Stimulated activated CD8-positive, alpha-beta memory T cell treated with anti-CD3 and anti-CD28 coated beads, Interleukin-7, amount 100 ng/mL, for 4 hours (primary cell): ENCODE data around the gene OSGEP.
"Not testable (repeated sequence)": the region's sequence is repeated elsewhere in the genome, so short reads cannot be mapped to it uniquely, and the experiment has no call there.

Experiments used
- DNase-seq, 2 donors: peaks; one replicate each; pipeline ENCODE4 v3.0.0-alpha.2; 2020; ENCODE audit warnings: low read depth in 2 of 2

The OSGEP gene

DNA sequence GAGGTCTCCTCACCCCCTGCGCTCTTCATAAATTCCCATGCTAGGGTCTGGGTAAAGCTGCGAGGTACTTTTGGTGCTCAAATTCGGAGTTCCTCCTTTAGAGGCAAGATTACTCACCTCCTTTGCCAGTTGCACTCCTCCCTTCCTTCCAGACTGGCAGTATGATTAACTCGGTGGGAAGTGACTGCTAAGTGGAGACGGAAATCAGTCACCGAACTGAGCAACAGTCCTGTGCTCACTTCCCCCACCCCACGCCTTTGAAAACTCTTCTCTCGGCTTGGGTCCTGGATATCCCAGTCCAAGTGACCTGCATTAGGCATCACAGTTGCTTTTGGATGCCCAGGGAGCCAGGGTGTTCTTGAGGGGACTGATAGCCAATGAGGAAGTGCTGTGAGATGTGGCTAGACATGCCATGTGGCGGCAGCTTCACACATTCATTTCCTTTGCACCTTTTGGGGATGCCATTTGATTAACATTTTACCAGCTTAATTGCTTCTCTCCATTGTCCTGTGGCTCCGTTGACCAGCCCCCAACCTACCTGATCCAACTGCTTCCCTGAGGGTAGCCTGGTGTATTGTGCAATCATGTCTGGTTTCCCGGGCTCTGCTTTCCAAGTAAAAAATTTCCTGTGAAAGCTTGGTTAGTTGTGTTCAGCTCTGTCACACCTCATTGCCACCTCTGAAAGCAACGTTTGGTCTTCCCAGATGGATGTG is 15.4 kb upstream of the OSGEP start:
- DNase-seq = peak; percentile 38 to 50

DNA sequence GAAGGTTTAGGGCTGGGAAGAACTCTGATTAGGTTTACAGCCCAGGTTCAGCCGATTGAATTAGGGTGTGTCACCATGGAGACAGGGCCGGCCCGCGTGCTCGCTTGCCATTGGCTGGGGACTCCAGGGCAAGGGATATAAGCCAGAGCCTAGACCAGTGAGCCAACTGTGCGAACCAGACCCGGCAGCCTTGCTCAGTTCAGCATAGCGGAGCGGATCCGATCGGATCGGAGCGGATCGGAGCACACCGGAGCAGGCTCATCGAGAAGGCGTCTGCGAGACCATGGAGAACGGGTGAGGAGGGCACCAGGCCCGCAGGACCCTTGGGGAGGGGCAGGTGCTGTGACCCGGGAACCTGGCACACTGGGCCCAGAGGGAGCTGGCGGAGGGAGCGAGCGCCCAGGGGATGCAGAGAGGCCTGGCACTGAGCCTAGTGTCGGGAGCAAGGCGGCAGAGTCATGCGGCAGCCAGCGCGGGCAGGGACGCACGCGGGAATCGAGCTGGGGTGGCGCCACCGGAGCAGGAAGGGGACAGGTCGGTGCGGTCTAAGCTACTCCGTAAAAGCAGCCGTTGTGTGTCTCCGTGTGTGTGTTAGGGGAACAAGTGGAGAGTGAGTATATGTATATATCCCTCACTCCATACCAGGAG is 14.8 kb upstream of the OSGEP start, which contains the start of gene PNP:
Gene PNP, plus strand, starts transcription at position 165 of the 648 bp plus-strand sequence. Its CDS starts 119 bp downstream, at position 284.
- DNase-seq = peak; percentile 78 to 83

GRCh38 chr14:20468764-20469241 is 14.2 kb upstream of the OSGEP start:
- DNase-seq = no peak

- peak; percentile 97 for DNase-seq
Measured at GRCh38 chr14:20461225-20462141, 6.9 kb upstream of the OSGEP start, which contains the start of gene PIP4P1. Gene PIP4P1 (minus strand): TSS chr14:20461434. CDS start chr14:20461325, 109 bp downstream.

- DNase-seq = peak in 1 of 2 donors; percentile 46
Measured at GRCh38 chr14:20460458-20461224, 6.0 kb upstream of the OSGEP start.

GRCh38 chr14:20458031-20458789 is 3.6 kb upstream of the OSGEP start:
- no peak for DNase-seq

- no peak for DNase-seq
Measured at GRCh38 chr14:20456971-20457370, 2.4 kb upstream of the OSGEP start.

DNA sequence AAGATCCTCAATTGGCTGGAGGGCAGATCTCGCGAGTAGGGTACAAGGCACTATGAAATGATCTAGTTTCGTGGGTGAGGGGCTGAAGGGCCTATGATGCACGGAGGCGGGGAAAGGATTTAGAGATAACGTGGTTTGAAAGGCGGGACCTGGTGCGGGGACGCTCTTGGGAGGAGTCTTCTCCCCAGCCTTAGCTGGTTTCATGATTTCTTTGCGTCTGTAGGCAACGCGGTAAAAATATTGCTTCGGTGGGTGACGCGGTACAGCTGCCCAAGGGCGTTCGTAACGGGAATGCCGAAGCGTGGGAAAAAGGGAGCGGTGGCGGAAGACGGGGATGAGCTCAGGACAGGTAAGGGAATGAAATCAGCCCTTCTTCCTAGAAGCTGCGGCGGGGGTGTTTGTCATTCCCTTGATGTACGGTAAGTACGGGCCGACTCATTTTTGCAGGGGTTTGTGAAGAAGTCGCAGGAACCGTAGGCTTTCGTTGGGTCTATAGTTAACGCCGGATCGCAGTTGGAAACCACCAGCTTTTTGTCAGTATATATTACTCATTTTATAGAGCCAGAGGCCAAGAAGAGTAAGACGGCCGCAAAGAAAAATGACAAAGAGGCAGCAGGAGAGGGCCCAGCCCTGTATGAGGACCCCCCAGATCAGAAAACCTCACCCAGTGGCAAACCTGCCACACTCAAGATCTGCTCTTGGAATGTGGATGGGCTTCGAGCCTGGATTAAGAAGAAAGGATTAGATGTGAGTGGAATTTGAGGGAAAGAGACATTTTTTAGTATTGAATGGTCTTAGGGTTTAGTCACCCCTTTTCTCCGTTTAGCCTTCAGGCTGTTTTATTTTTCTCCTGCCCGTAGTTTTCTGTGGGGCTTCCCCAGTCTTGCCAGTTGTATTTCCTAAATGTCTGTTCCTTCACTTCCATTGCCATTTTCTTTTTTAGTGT is 1.0 kb upstream of the OSGEP start:
- peak; percentile 36 to 37 for DNase-seq

- DNase-seq = not testable (repeated sequence)
Measured at GRCh38 chr14:20452831-20453230, 1.8 kb downstream of the OSGEP start.

- DNase-seq = no peak
Measured at GRCh38 chr14:20446889-20447288, 7.7 kb downstream of the OSGEP start.

- not testable (repeated sequence) for DNase-seq
Measured at GRCh38 chr14:20443650-20444049, 11.0 kb downstream of the OSGEP start.

DNA sequence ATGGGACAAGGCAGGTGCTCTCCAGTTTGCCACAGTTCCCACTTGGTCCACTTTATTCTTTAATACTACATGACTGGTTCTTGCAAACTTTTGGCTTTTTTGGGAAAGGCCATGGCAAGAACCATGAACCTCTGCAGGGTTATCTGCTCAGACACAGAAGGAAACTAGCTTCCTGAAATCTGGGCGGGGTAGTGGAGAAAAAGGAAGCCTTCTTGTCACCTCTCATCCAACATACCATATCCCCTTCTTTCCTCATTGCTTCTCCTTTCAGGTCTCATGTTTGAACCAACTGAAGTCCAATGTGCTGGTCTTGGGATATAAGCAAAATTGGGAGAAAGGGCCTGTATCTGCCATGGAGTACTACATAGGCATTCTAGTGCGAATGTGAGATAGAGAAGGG is 13.2 kb downstream of the OSGEP start:
- DNase-seq = no peak

GRCh38 chr14:20440882-20441281 is 13.7 kb downstream of the OSGEP start:
- no peak for DNase-seq

DNA sequence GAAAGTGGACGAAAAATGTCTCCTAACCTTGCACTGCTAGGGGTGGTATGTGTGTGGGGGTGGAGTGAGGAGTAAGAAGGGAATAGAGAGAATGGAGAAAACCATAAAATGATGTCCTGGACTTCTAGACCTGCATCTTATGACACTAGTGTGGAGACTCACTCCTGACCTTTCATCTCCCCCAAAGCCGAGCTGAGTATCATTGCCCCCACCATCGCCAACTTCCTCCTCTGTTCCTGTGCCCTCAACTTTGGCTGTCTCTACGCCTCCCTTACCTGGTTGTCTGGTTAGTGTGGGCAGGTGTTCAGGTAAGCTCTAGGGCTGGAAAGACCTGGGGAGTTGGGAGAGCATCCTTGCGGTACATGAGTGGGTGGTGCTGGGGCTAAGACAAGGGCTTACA is 14.1 kb downstream of the OSGEP start:
- no peak for DNase-seq

DNA sequence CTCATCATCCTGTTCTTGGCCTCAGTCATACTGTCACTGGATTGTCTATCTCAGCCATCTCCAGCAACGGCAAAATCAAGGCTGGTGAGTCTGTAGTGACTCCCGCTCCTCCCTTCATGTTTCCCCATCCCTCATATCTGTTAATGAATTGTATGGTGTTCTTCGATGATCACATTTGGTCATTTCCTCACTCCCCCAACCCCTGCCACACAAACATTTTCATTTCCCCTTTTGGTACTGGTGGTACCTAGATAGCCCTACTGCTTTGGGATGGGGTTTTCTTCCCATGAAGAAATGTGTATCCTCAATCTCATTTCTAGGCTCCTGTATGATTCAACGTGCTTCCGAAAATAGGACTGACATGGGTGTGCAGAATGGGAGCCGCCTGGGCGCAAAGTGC is 15.9 kb downstream of the OSGEP start:
- no peak for DNase-seq

GRCh38 chr14:20436363-20436755 is 18.3 kb downstream of the OSGEP start:
- DNase-seq = no peak

DNA sequence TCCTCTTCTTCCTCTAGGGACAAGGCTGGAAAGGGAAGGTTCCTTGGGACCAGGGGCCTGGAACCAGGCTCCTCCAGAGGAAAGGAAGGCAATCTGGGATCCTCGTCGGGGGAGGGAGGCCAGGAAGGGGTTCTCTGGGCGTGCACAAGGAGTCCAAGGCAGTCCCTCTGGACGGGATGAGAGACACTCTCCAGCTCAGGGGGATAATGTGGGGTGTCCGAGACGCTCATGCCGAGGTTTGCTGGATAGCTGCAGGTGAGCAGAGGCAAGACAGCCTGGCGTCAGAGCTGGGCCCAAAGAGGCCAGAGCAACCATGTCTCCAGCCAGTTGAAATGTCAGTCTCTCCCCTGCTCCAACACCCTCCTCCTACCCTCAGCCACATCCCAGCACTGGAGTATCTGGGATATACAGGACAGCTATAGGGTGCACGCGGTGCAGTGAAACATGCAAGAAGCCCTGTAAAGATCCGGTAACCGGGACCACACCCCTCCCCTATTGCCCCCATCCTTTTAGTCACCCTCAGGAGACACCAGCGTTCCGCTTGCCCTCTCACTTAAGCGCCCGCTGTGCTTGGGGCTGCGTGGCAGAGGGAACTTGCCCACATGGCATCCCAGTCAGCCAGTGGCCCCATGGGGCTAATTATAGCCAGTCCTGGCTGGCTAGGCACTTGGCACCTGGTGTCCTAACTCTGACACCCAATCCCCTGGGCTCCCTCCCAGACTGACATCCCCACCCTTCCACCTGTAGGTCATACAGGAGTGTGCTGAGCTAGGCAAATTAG is 18.8 kb downstream of the OSGEP start, which contains the start of gene KLHL33:
Gene KLHL33, minus strand, starts transcription at position 585 of the 781 bp plus-strand sequence. Its CDS starts 355 bp downstream, at position 230.
- no peak for DNase-seq
